Measurements from ENCODE around the gene EFNA1.
A peak's percentile ranks its signal among the peaks of the same experiment; 100 is the strongest.

The EFNA1 gene, protein sequence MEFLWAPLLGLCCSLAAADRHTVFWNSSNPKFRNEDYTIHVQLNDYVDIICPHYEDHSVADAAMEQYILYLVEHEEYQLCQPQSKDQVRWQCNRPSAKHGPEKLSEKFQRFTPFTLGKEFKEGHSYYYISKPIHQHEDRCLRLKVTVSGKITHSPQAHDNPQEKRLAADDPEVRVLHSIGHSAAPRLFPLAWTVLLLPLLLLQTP

GRCh38 chr1:155127105-155127966 is at the start of gene EFNA1:
TSS of gene EFNA1 (plus strand) at chr1:155127876. CDS start at chr1:155127978, 102 bp downstream.
- DNase-seq (ENCODE audit: low spot score), result no peak

- DNase-seq (ENCODE audit: low spot score), result peak; percentile 87
Measured at GRCh38 chr1:155078469-155079209, 49.0 kb upstream of the EFNA1 start, which contains the start of gene EFNA3. TSS of gene EFNA3 (plus strand) at chr1:155078837. CDS start at chr1:155078942, 105 bp downstream.

GRCh38 chr1:155079210-155079486 is 48.5 kb upstream of the EFNA1 start:
- DNase-seq (ENCODE audit: low spot score), result no peak

GRCh38 chr1:155079487-155080311 is 48.0 kb upstream of the EFNA1 start:
- no peak for DNase-seq (ENCODE audit: low spot score)

DNA sequence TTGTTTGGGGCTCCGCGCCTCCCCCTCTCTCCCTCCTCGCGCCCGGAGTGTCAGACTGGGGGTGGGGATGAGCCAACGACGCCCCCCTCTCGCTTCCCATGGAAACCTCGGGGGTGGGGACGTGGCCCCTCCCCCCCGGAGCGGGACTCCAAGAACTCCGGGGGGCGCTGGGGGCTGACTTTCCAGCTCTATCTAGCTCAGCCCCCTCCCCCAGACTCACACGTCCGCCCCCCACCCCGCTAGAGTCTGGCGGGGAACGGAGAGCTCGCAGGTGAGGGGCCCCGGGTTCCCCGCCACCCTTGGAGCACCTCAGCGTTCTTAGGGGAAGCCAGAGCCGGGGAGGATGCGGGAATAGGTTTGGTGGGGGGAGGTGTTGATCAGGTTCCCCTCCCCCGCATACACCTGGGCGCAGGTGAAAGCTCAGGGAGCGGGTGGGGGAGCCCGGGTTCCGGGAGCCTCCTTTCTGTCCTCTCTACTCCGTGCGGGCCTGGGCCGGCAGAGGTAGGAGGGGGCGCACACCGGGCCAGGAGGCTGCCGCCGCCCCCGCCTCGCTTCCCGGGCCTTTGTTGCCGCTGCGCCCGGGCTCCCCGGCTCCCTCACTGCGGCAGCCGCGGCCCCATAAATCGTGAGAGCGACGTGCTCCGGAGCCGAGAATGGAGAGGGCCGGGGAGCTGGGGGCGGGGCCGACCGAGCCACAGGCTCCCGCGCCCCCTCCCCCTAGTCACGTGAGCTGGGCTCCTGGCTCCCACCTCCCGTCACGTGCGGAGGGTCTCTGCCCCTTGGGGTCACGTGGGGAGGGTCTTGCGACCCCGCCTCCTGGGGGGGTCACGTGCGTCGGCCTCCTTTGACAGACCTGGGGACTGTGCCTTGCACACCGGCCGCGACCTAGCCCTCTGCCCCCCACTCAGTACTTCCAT is 47.1 kb upstream of the EFNA1 start:
- DNase-seq (ENCODE audit: low spot score), result no peak

DNA sequence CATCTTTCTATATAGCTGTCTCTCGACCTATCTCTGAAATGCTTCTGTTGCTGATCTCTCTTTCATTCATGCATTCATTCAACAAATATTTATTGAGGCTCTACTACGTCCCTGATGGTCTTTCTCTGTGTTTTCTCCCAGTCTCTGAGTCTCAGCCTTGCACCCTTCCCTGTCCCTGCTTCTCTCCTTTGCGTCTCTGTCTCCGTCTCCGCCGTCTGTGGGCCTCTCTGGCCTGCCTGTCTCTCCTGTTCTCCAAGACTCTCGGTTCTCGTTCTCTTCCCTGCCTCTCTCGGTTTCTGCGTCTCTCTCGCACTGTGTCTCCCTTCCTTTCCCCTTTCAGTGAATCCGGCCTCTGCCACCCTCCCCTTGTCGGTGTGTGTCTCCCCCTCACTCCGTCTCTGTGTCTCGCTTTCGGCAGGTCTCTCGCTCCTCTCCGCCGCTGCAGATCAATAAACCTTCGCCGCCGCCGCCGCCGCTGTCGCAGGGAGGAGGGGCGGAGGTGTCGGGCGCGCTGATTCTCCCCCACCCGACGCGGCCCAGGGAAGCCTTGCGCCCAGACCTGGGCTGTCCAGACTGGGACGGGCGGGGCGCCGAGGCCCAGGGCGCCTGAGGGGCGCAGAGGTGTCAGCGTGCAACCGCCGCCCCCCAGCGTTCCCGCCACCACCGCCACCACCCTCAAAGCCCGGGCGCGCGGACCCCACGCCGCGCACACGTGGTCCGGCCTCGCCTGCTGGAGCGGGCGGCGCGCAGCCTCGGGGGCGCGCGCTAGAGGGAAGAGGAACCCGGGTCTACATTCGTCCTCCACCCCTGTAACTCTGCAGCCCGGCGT is 46.0 kb upstream of the EFNA1 start:
- no peak for DNase-seq (ENCODE audit: low spot score)

- no peak for DNase-seq (ENCODE audit: low spot score)
Measured at GRCh38 chr1:155082301-155083051, 45.2 kb upstream of the EFNA1 start.

DNA sequence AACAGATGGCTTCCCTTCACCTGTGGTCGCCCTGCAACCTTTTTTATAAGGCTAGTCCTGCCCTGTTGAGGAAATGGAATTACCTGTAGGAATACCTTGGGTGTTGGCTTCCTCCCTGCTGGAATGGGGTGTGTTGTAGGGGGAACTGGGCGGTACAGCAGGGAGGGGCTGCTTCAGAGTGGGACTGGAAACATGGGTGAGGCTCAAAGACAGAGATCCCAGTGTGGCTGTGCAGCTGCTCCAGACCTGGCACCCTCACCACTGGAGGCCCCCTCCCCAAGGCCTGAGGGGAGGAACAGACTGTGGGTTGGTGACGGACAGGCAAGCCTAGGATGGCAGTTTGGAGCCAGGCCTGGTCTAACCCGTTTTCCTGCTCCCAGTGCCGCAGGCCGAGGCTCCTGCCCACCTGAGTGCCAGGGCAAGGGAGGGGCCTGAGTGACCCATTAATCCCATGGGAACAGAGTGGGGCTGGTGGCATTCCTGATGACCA is 44.6 kb upstream of the EFNA1 start:
- no peak for DNase-seq (ENCODE audit: low spot score)

DNA sequence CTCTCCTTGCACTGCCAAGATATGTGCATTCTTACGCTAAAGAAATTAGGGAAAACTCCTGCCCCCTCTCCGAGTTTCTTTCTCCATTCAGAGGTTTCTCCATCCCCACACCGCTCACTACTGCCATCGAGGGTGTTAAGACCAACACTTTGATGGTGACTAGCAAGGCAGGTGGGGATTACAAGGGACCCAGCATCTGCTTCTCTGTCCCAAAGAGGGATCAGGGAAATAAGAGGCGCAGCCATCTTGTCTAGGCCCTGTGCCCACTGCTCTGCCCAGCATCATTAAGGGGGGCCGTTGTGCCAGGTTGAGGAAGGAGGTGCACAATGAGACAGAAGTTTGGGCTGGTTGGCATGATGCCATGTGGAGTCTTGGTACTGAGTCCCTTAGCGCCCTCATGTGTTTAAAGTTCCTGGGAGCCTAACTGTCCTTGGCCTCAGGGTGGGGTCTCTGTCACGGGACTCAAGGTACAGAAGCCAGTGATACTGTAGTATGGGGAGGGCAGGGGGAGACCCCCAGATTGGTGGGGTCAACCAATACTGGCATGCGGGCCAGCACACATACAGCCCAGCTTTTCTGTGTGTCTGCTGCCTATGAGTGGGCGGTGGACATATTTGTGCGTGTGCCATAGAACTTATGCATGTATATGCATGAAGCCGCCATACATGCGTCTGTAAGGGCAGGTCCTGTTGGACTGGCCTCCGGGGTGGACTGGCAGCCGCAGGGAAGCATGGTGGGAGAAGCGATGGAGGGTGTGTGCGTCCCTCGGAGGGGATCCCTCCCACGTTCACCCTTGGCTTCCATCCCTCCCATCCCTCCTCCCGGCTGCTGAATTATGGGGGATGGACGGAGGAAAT is 43.6 kb upstream of the EFNA1 start:
- DNase-seq (ENCODE audit: low spot score), result no peak

GRCh38 chr1:155084722-155085503 is 42.8 kb upstream of the EFNA1 start:
- DNase-seq (ENCODE audit: low spot score), result peak; percentile 95

- DNase-seq (ENCODE audit: low spot score), result no peak
Measured at GRCh38 chr1:155085504-155086127, 42.1 kb upstream of the EFNA1 start.

DNA sequence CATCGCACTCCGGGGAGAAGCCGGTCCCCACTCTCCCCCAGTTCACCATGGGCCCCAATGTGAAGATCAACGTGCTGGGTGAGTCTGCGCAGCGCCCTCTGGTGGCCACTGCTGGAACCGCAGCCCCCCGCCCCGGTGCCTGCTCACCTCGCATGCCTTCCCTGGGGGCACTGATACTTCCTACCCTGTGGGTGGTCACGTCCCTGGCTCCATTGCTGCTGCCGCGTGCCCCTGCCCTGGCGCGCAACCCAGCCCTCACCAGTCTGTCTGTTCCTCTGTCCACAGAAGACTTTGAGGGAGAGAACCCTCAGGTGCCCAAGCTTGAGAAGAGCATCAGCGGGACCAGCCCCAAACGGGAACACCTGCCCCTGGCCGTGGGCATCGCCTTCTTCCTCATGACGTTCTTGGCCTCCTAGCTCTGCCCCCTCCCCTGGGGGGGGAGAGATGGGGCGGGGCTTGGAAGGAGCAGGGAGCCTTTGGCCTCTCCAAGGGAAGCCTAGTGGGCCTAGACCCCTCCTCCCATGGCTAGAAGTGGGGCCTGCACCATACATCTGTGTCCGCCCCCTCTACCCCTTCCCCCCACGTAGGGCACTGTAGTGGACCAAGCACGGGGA is 41.4 kb upstream of the EFNA1 start:
- no peak for DNase-seq (ENCODE audit: low spot score)

DNA sequence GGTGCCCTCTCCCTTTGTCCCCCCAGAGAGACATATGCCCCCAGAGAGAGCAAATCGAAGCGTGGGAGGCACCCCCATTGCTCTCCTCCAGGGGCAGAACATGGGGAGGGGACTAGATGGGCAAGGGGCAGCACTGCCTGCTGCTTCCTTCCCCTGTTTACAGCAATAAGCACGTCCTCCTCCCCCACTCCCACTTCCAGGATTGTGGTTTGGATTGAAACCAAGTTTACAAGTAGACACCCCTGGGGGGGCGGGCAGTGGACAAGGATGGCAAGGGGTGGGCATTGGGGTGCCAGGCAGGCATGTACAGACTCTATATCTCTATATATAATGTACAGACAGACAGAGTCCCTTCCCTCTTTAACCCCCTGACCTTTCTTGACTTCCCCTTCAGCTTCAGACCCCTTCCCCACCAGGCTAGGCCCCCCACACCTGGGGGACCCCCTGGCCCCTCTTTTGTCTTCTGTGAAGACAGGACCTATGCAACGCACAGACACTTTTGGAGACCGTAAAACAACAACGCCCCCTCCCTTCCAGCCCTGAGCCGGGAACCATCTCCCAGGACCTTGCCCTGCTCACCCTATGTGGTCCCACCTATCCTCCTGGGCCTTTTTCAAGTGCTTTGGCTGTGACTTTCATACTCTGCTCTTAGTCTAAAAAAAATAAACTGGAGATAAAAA is 40.7 kb upstream of the EFNA1 start:
- no peak for DNase-seq (ENCODE audit: low spot score)

- no peak for DNase-seq (ENCODE audit: low spot score)
Measured at GRCh38 chr1:155091071-155092051, 36.3 kb upstream of the EFNA1 start.

DNA sequence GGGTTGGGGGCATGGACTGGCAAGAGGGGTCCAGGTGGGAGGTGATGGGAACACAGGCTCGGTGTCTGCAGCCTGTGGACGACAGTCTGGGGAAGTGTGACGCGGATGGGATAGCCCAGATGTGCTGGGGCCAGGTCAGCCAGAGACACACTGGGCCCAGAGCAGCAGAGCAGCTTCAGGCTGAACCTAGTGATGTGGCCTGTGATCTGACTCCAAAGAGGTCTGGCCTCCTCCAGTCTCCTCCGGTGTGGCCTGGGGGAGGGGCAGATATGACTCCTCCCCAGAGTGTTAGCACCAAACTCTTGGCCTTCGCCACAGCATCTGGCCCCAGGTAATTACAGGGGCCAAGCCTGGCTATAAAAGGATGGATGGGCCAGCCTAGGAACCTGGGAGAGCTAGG is 35.5 kb upstream of the EFNA1 start:
- no peak for DNase-seq (ENCODE audit: low spot score)

All from left forelimb (tissue), 1 donor.